Measurements from ENCODE around the gene PTRH1.
A peak's percentile ranks its signal among the peaks of the same experiment; 100 is the strongest.
"Not testable (repeated sequence)": the region's sequence is repeated elsewhere in the genome, so short reads cannot be mapped to it uniquely, and the experiment has no call there.

PTRH1 gene, protein sequence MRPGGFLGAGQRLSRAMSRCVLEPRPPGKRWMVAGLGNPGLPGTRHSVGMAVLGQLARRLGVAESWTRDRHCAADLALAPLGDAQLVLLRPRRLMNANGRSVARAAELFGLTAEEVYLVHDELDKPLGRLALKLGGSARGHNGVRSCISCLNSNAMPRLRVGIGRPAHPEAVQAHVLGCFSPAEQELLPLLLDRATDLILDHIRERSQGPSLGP

DNA sequence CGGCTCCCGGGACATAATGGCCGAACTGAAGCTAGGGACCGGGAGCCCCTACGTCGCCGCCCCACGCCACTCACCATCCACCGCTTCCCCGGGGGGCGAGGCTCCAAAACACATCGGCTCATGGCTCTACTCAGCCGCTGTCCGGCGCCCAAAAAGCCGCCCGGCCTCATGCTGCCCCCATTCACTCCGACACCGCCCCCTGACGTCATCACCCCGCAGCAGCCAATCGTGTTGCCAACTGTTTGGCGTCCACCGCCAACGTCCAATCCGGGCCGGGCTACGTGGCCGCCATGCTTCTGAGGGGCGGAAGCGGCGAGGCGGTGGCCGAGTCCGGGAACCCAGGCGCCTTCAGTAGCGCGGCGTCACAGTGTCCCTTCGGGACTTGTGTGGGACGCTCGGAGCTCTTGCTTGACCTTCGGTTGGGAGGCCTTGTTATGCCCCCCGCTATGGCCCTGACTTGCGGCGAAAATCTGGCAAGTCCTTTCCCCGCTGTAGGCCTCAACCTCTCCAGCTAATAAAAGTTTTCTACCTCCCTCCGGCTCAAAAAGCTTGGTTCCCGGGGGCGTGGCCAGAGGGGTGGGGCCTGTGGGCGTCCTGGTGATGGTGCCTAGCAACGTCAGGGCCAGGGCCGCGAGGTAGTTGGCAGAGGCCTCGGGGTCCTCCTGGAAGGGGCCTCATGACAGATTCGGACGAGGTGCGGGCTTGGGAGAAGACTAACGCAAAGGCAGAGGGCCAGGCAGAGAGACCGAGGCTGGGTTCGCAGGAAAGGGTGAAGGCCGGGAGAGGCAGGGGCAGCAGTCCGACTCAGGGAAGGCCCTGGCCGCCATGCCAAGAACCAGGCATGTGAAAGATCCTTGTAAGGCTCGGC lies at the start of gene PTRH1, which contains the start of gene TTC16:
PTRH1 (minus strand) TSS at position 194 of the 868 bp plus-strand sequence; CDS start at position 170, 24 bp downstream.
TTC16 (plus strand) TSS at position 610 of the 868 bp plus-strand sequence; CDS start at position 677, 67 bp downstream.
- peak; percentile 99 for DNase-seq (ENCODE audit: low read depth, low spot score)

- DNase-seq (ENCODE audit: low read depth, low spot score): no peak
These were observed 48.5 kb upstream of the PTRH1 start for GRCh38 chr9:127763918-127764384.

GRCh38 chr9:127762111-127762676 lies 46.7 kb upstream of the PTRH1 start:
- no peak for DNase-seq (ENCODE audit: low read depth, low spot score)

GRCh38 chr9:127761491-127761956 lies 46.1 kb upstream of the PTRH1 start:
- DNase-seq (ENCODE audit: low read depth, low spot score): no peak

DNA sequence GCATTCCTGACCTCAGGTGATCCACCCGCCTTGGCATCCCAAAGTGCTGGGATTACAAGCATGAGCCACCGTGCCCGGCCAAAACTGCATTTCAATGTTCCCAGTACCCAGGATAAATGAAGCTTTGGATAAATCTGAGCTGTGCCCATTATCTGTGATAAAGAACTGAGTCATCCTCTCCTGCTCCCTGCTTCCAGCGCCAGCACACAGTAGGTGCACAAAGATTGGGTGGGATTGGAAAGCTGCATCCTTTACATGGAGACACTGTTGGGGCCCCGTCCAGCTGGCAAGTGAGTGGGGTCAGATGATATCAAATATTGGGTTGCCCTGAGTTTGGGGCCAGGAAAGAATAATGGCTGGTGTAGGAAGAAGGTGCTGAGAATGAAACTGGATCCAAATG lies 45.6 kb upstream of the PTRH1 start:
- DNase-seq (ENCODE audit: low read depth, low spot score): no peak

GRCh38 chr9:127758843-127759242 lies 43.4 kb upstream of the PTRH1 start:
- no peak for DNase-seq (ENCODE audit: low read depth, low spot score)

- DNase-seq (ENCODE audit: low read depth, low spot score): not testable (repeated sequence)
These were observed 41.3 kb upstream of the PTRH1 start for GRCh38 chr9:127756776-127757175.

DNA sequence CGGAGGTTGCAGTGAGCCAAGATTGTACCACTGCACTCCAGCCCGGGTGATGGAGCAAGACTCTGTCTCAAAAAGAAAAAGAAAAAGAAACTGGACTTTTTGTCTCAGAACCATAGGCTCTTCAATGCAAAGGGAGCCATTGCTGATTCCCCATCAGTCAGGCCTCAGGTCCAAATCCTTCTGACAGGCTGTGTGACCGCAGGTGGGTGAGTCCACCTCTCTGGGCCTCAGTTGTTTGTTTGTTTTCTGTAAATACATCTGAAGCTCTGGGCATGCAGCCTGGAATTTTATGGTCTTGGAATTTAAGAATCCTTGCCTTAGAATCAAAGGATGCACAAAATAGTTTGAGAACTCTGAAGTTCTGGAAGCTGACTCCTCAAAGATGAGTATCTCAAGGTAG lies 40.8 kb upstream of the PTRH1 start:
- no peak for DNase-seq (ENCODE audit: low read depth, low spot score)

DNA sequence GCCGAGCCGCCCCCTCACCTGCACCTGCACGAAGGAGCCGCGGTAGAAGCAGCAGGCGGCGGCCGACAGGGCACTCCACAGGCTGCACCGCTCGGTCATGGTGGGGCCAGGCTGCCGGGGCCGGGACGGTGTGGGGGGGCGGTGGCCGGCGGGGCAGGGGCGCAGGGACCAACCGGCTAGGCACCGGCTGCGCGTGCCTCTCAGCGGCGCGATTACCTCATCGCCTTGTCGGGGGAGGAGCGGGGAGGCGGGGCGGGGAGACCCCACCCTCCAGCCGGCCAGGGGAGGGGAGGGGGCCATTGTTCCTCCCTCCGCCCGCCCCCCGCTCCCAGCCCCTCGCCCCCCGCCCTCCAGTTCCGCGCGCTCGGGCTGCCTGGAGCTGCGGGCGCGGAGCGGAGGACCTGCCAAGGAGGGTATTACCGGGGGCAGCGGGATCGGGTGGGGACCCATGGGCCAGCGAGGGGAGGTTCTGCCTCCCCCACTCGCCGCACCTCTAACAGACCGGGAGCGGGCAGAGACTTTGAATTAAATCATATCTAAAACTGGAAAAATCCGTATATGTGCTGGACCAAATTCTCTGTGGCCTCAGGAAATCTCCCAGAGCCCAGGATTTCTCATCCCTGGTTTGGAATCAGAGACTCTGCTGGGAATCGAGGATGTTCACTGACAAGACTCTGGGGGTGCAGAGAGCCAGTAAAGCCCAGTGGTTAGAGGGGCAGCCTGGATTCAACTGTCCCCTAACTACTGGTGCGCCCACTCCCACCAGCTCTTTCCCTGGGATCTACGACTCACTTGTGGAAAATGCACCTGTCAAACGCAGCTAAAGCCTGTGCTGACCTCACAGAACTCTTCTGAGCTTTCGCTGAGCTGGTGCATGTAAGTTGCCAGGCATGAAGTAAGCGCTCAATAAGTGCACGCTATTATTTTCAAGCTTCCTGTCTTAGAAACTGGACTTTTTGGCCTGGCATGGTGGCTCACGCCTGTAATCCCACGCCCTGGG lies 39.9 kb upstream of the PTRH1 start:
- no peak for DNase-seq (ENCODE audit: low read depth, low spot score)

DNA sequence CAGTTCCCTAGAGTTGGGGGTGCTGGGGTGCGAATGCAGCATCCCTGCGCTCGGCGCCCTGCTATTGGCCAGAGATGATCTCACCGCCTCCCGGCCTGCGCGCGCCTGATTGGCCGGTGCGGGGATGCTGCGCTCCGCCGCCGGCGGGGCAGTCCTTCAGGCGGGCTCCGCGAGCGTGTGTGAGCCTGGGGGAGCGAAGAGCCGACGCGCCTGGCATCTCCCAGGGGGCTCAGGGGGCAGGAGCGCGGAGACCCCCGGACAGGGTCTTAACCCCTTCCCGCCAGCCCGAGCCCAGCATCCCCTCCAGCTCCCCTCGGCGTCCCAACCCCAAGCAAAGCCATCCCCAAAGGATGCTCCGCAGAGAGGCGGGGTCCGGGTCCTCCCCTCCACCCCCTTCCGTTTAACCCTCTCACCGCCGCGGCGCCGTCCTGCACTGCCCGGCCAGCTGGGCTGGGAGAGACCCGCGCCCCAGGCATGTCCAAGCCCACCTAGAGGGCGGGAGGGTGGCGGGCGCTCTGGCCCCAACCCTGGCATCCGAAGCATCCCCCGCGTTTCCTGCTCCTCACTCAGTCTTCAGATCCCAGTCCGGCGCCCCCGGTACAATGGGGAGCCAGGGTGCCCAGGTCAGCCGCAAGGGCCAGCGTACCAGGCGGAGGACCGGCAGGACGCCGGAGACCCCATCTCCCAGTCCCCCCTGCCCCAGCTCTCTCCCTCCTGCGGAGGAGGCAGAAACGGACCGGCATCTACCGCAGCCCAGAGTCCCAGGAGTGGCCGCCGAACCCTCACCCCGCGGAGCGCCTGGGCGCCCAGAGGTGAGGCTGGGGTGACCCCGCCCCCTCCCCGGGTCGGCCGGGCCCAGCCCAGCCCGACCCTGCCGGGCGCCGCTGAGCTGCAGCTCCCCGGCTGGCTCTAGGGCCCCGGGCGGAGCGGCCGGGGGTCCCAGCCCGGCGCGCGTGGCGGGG lies 38.9 kb upstream of the PTRH1 start:
- DNase-seq (ENCODE audit: low read depth, low spot score): peak; percentile 52

DNA sequence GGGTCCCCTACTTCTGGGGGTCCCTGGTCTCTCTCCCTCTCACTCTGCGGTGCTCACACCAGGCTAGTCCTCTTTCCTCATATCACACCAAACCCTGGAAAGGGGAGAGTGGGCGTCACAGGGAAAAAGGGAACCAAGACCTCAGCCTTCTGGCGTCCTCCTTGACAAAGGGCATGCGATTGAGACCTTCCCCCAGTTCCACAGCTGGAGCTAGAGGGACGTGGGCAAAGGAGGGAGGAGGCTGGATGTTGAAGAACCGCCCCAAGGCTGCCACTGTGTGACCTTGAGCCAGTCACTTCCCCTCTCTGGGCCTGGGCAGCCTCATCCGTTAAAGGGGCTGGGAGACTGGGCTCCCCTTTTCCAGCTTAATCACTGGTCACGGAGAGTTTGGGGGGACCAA lies 38.2 kb upstream of the PTRH1 start:
- DNase-seq (ENCODE audit: low read depth, low spot score): no peak

DNA sequence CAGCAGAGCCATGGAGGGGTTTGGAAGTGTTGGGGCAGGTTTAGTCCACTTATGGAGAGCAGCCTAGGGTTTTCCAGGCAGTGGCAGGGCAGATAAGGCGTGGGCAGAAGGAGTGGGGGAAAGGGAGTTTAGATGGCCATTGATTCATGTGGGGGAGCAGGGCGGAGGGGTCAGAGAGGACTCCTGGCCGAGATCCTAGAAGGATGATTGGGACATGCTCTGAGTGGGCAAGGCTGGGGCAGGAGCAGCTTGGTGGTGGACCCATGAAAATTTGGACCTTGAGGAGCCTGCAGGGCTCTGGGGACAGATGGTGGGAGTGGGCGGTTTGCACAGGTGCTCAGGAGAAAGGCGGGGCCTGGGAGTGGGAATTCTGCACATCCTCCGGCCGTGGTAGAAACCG lies 37.7 kb upstream of the PTRH1 start:
- no peak for DNase-seq (ENCODE audit: low read depth, low spot score)

GRCh38 chr9:127751269-127752054 lies 36.0 kb upstream of the PTRH1 start:
- DNase-seq (ENCODE audit: low read depth, low spot score): peak; percentile 62

DNA sequence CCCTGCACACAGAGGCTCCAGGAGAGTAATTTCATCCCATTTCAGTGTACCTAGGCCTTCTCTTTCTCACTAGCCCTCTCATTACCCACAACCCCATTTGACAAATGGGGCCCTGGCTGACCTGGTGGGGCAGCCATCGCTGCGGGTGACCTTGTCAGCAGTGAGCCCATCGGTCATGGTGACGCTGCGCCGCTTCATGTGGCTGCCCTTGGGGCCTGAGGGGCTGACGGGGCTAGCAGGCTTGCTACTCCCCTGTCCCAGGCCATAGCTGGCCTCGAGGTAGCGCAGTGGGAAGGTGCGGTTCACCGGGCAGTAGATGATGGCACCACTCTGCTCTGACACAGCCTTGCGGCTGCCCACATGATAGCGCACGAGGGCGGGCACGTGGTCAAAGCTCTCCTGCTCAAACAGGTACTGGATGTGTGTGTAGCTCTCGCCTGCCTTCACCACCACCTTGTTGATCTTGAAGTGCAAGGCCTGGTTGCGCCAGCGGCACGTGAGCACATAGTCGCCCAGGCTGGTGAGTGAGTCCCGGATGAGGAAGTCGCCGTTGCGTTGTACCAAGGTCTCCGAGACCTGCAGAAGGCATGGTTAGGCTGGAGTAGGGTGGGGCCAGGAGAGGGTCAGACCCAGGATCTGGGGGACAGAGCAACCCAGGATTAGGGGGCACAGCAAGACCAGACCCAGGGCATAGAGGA lies 33.8 kb upstream of the PTRH1 start:
- DNase-seq (ENCODE audit: low read depth, low spot score): no peak

- no peak for DNase-seq (ENCODE audit: low read depth, low spot score)
These were observed 31.6 kb upstream of the PTRH1 start for GRCh38 chr9:127746959-127747569.

GRCh38 chr9:127744398-127745110 lies 29.1 kb upstream of the PTRH1 start:
- DNase-seq (ENCODE audit: low read depth, low spot score): no peak

DNA sequence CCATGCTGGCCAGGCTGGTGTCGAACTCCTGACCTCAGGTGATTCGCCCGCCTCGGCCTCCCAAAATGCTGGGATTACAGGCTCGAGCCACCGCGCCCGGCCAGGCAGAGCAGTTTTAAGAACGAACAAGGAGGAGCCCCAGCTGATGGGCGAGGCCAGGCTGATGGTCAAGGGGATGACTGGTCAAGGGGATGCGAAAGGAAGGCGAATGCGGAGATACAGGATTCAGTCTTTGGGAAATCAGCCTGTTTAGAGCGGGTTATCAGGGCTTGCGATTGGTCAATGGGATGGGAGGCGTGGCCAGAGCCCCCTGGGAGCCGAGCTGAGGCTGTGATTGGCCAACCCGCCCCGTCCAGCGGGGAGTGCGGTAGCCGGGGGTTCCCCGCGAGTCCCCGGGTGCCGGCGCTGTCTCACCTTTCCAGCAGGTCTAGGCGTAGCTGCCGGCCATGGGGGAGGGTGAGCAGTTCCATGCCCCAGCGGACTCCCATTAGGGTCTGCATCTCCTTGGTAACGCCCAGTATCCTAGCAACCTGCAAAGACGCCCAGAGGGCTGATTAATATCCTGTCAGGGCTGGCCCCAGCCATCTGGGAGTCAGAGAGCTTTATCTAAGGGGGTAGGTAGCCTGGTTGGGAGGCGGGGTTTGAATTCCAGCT lies 27.1 kb upstream of the PTRH1 start:
- DNase-seq (ENCODE audit: low read depth, low spot score): peak; percentile 87
